Parathyroid adenoma (tissue), 2 donors: ENCODE measurements around the gene NOL3.
A peak's percentile ranks its signal among the peaks of the same experiment; 100 is the strongest.

ENCODE experiments used
- H2AFZ ChIP-seq: fragments of 300-600 bp; sonication (generic); one replicate; pipeline ENCODE4 v1.7.0; 2017; ENCODE audit warnings: antibody characterized with exemption, mild to moderate bottlenecking
- H3K27ac ChIP-seq: fragments of 300-600 bp; sonication (generic); one replicate; pipeline ENCODE4 v1.7.0; 2017
- H3K27me3 ChIP-seq: fragments of 300-600 bp; sonication (generic); one replicate; pipeline ENCODE4 v1.7.0; 2017; ENCODE audit warnings: low read length; ENCODE audit not compliant: control insufficient read depth, insufficient read depth
- H3K36me3 ChIP-seq: fragments of 300-600 bp; sonication (generic); one replicate; pipeline ENCODE4 v1.7.0; 2017; ENCODE audit warnings: low read length; ENCODE audit not compliant: control insufficient read depth, insufficient read depth
- H3K4me1 ChIP-seq: fragments of 300-600 bp; sonication (generic); one replicate; pipeline ENCODE4 v1.7.0; 2017; ENCODE audit warnings: control low read depth
- H3K4me2 ChIP-seq: fragments of 300-600 bp; sonication (generic); one replicate; pipeline ENCODE4 v1.7.0; 2017; ENCODE audit warnings: low read length
- H3K4me3 ChIP-seq: fragments of 300-600 bp; sonication (generic); one replicate; pipeline ENCODE4 v1.7.0; 2017; ENCODE audit warnings: low read depth, low read length
- H3K79me2 ChIP-seq: fragments of 300-600 bp; sonication (generic); one replicate; pipeline ENCODE4 v1.7.0; 2017; ENCODE audit warnings: control low read depth
- H3K9ac ChIP-seq: fragments of 300-600 bp; sonication (generic); one replicate; pipeline ENCODE4 v1.7.0; 2017; ENCODE audit warnings: mild to moderate bottlenecking
- H3K9me3 ChIP-seq: fragments of 300-600 bp; sonication (generic); one replicate; pipeline ENCODE4 v1.7.0; 2017; ENCODE audit warnings: low read length; ENCODE audit not compliant: control insufficient read depth
- CTCF ChIP-seq: fragments of 300-600 bp; sonication (generic); IDR thresholded peaks from one replicate; pipeline ENCODE4 v1.7.0; 2017; ENCODE audit warnings: antibody characterized with exemption, mild to moderate bottlenecking
- donor health status: primary hyperparathyroidism.

Gene NOL3

GRCh38 chr16:67201411-67202345 is 31.3 kb downstream of the NOL3 start:
- TF ChIP-seq CTCF: no peak
- no peaks in the 10 kb centered on the region for H3K36me3 ChIP-seq
- no peaks in the 10 kb centered on the region for H3K9me3 ChIP-seq

GRCh38 chr16:67202426-67202825 is 32.1 kb downstream of the NOL3 start:
- no peak for TF ChIP-seq CTCF
- Histone ChIP-seq H3K36me3 (no peaks in the 10 kb centered on the region), H3K4me2 (no peak overlapping the region), H3K9me3 (no peaks in the 10 kb centered on the region), H3K4me1 (peaks cover 31% of the 10 kb centered on the region), H3K27me3 (no peaks in the 10 kb centered on the region), H3K27ac (no peak overlapping the region), H3K79me2 (no peaks in the 10 kb centered on the region), H3K9ac (no peak overlapping the region), H3K4me3 (no peak overlapping the region), H2AFZ (no peak overlapping the region)

More at GRCh38 chr16:67201411-67202345, 31.3 kb downstream of the NOL3 start:
- Histone ChIP-seq H2AFZ (no peak overlapping the region), H3K4me3 (no peak overlapping the region), H3K4me2 (no peak overlapping the region), H3K27ac (no peak overlapping the region), H3K27me3 (no peaks in the 10 kb centered on the region), H3K79me2 (no peaks in the 10 kb centered on the region), H3K9ac (no peak overlapping the region), H3K4me1 (peaks cover 31% of the 10 kb centered on the region)

GRCh38 chr16:67202956-67203493 is 32.7 kb downstream of the NOL3 start:
- H2AFZ ChIP-seq: no peak overlapping the region
- no peak overlapping the region for H3K9ac ChIP-seq

GRCh38 chr16:67204076-67204475 is 33.7 kb downstream of the NOL3 start:
- H3K79me2 ChIP-seq: no peaks in the 10 kb centered on the region
- TF ChIP-seq CTCF: no peak

More at GRCh38 chr16:67202956-67203493, 32.7 kb downstream of the NOL3 start:
- Histone ChIP-seq H3K4me1 (peaks cover 31% of the 10 kb centered on the region), H3K79me2 (no peaks in the 10 kb centered on the region), H3K4me2 (no peak overlapping the region), H3K27ac (peak overlapping the region; percentile 86), H3K4me3 (no peak overlapping the region), H3K9me3 (no peaks in the 10 kb centered on the region), H3K27me3 (no peaks in the 10 kb centered on the region), H3K36me3 (no peaks in the 10 kb centered on the region)
- TF ChIP-seq CTCF: no peak

More at GRCh38 chr16:67204076-67204475, 33.7 kb downstream of the NOL3 start:
- Histone ChIP-seq H3K9me3 (no peaks in the 10 kb centered on the region), H3K4me2 (no peak overlapping the region), H3K9ac (no peak overlapping the region), H3K4me1 (peaks cover 25% of the 10 kb centered on the region), H3K36me3 (no peaks in the 10 kb centered on the region), H2AFZ (no peak overlapping the region), H3K27me3 (no peaks in the 10 kb centered on the region), H3K27ac (peak overlapping the region; percentile 86), H3K4me3 (no peak overlapping the region)
